OCI-LY3 (cell line): ENCODE measurements around the gene KCNC2.

Experiments
- H2AFZ ChIP-seq: fragments of 200-600, 300-600 bp; shearing (Covaris generic); 2 replicates; pipeline ENCODE4 v1.6.0; 2014; ENCODE audit warnings: antibody characterized with exemption, low read depth, low read length
- H3K27ac ChIP-seq: fragments of 200-600, 300-600 bp; sonication (generic); 2 replicates; pipeline ENCODE4 v1.5.1; 2014; ENCODE audit warnings: mild to moderate bottlenecking, low read length, moderate library complexity, mixed read lengths
- H3K27me3 ChIP-seq: fragments of 200-600, 300-600 bp; sonication (generic); 2 replicates; pipeline ENCODE4 v1.6.1; 2014; ENCODE audit warnings: low read depth, low read length, mixed read lengths
- H3K36me3 ChIP-seq: fragments of 200-600, 300-600 bp; sonication (generic); replicated peaks from 2 replicates; pipeline ENCODE3; 2014; ENCODE audit warnings: low read depth, low read length, mixed read lengths
- H3K4me1 ChIP-seq: fragments of 300-600, 200-600 bp; sonication (generic); 2 replicates; pipeline ENCODE4 v1.6.1; 2014; ENCODE audit warnings: low read length, mixed read lengths
- H3K4me2 ChIP-seq: fragments of 200-600, 300-600 bp; sonication (generic); 2 replicates; pipeline ENCODE4 v1.6.1; 2014; ENCODE audit warnings: low read length, mixed read lengths
- H3K4me3 ChIP-seq: fragments of 300-600, 200-600 bp; sonication (generic); 2 replicates; pipeline ENCODE4 v1.5.1; 2014; ENCODE audit warnings: antibody characterized with exemption, mild to moderate bottlenecking, low read length, moderate library complexity
- H3K79me2 ChIP-seq: fragments of 300-600, 200-600 bp; shearing (Covaris generic); 2 replicates; pipeline ENCODE4 v1.6.1; 2014; ENCODE audit warnings: mild to moderate bottlenecking, low read length, mixed read lengths
- H3K9ac ChIP-seq: fragments of 300-600, 200-600 bp; shearing (Covaris generic); 2 replicates; pipeline ENCODE4 v1.6.0; 2014; ENCODE audit warnings: mild to moderate bottlenecking, low read length, moderate library complexity
- H3K9me3 ChIP-seq: fragments of 200-600, 300-600 bp; shearing (Covaris generic); 2 replicates; pipeline ENCODE4 v1.6.1; 2014; ENCODE audit warnings: low read length, mixed read lengths; ENCODE audit not compliant: insufficient read depth
- H4K20me1 ChIP-seq: fragments of 200-600, 300-600 bp; sonication (generic); 2 replicates; pipeline ENCODE4 v1.6.1; 2016; ENCODE audit warnings: low read length, mixed read lengths; ENCODE audit not compliant: insufficient read depth
- CTCF ChIP-seq: fragments of 200-600, 300-600 bp; sonication (generic); IDR thresholded peaks from 2 replicates; pipeline ENCODE4 v1.5.1; 2014; ENCODE audit warnings: antibody characterized with exemption, low read length, low read depth
- EZH2phosphoT487 ChIP-seq: fragments of 200-600 bp; shearing (Covaris generic); IDR thresholded peaks from 2 replicates; pipeline ENCODE4 v1.6.1; 2018; ENCODE audit warnings: antibody characterized with exemption, mixed run types, low read depth

KCNC2 gene

GRCh38 chr12:75042125-75042524 lies 167.5 kb downstream of the KCNC2 start:
- no peak overlapping the region for H3K27ac ChIP-seq
- no peaks in the 10 kb centered on the region for H3K79me2 ChIP-seq
- H3K4me1 ChIP-seq = no peaks in the 10 kb centered on the region
- no peak for TF ChIP-seq CTCF
- TF ChIP-seq EZH2phosphoT487 = no peak
- H3K9ac ChIP-seq = no peak overlapping the region
- no peak overlapping the region for H3K4me2 ChIP-seq
- no peak overlapping the region for H2AFZ ChIP-seq
- H4K20me1 ChIP-seq = no peaks in the 10 kb centered on the region
- no peak overlapping the region for H3K4me3 ChIP-seq
- H3K27me3 ChIP-seq = no peaks in the 10 kb centered on the region
- no peaks in the 10 kb centered on the region for H3K36me3 ChIP-seq
- no peaks in the 10 kb centered on the region for H3K9me3 ChIP-seq

GRCh38 chr12:75041472-75041871 lies 168.2 kb downstream of the KCNC2 start:
- Histone ChIP-seq H3K36me3 (no peaks in the 10 kb centered on the region), H3K9ac (no peak overlapping the region), H3K4me2 (no peak overlapping the region), H3K27ac (no peak overlapping the region), H3K4me3 (no peak overlapping the region), H4K20me1 (no peaks in the 10 kb centered on the region), H3K27me3 (no peaks in the 10 kb centered on the region), H3K79me2 (no peaks in the 10 kb centered on the region), H3K9me3 (no peaks in the 10 kb centered on the region), H2AFZ (no peak overlapping the region), H3K4me1 (no peaks in the 10 kb centered on the region)
- TF ChIP-seq EZH2phosphoT487 (no peak), CTCF (no peak)

GRCh38 chr12:75020068-75020557 lies 189.5 kb downstream of the KCNC2 start:
- H3K9me3 ChIP-seq = peaks cover 4% of the 10 kb centered on the region
- H3K4me3 ChIP-seq = no peak overlapping the region
- TF ChIP-seq EZH2phosphoT487 (no peak), CTCF (no peak)
- no peak overlapping the region for H3K27ac ChIP-seq
- H4K20me1 ChIP-seq = no peaks in the 10 kb centered on the region
- no peaks in the 10 kb centered on the region for H3K36me3 ChIP-seq
- no peaks in the 10 kb centered on the region for H3K27me3 ChIP-seq
- no peak overlapping the region for H3K9ac ChIP-seq
- no peaks in the 10 kb centered on the region for H3K79me2 ChIP-seq
- no peak overlapping the region for H3K4me2 ChIP-seq
- no peaks in the 10 kb centered on the region for H3K4me1 ChIP-seq
- H2AFZ ChIP-seq = no peak overlapping the region

GRCh38 chr12:75011120-75011519 lies 198.5 kb downstream of the KCNC2 start:
- Histone ChIP-seq H3K27me3 (no peaks in the 10 kb centered on the region), H3K4me2 (no peak overlapping the region), H3K4me1 (no peaks in the 10 kb centered on the region), H3K36me3 (no peaks in the 10 kb centered on the region), H2AFZ (no peak overlapping the region), H3K27ac (no peak overlapping the region), H4K20me1 (no peaks in the 10 kb centered on the region), H3K9me3 (no peaks in the 10 kb centered on the region), H3K79me2 (no peaks in the 10 kb centered on the region), H3K4me3 (no peak overlapping the region), H3K9ac (no peak overlapping the region)
- TF ChIP-seq EZH2phosphoT487 = no peak

- H3K4me2 ChIP-seq = no peak overlapping the region
- TF ChIP-seq CTCF (no peak), EZH2phosphoT487 (no peak)
- H2AFZ ChIP-seq = no peak overlapping the region
- H3K27me3 ChIP-seq = no peaks in the 10 kb centered on the region
- no peak overlapping the region for H3K4me3 ChIP-seq
- no peaks in the 10 kb centered on the region for H3K79me2 ChIP-seq
- H3K9ac ChIP-seq = no peak overlapping the region
- no peaks in the 10 kb centered on the region for H3K4me1 ChIP-seq
- no peaks in the 10 kb centered on the region for H4K20me1 ChIP-seq
- H3K9me3 ChIP-seq = no peaks in the 10 kb centered on the region
- no peak overlapping the region for H3K27ac ChIP-seq
- no peaks in the 10 kb centered on the region for H3K36me3 ChIP-seq
These were observed 202.5 kb downstream of the KCNC2 start for GRCh38 chr12:75007133-75007532.
